OCI-LY1 (cell line): Measurements from ENCODE around the gene GSK3A.

ENCODE experiments used
- H2AFZ ChIP-seq: fragments of 200-600 bp; sonication (generic), shearing (Covaris generic); 2 replicates; pipeline ENCODE4 v1.6.0; 2014; ENCODE audit warnings: antibody characterized with exemption, mild to moderate bottlenecking, low read length
- H3F3A ChIP-seq: fragments of 200-600 bp; sonication (generic), shearing (Covaris generic); 2 replicates; pipeline ENCODE4 v1.6.0; 2014; ENCODE audit warnings: mild to moderate bottlenecking, antibody characterized with exemption, low read length, moderate library complexity; ENCODE audit not compliant: insufficient read depth
- H3K27ac ChIP-seq: fragments of 200-600 bp; sonication (generic); 2 replicates; pipeline ENCODE4 v1.5.1; 2014; ENCODE audit warnings: low read length, mixed run types, mild to moderate bottlenecking, low read depth; ENCODE audit not compliant: poor library complexity, severe bottlenecking
- H3K27me3 ChIP-seq: fragments of 200-600 bp; sonication (generic); 2 replicates; pipeline ENCODE4 v1.6.0; 2014; ENCODE audit warnings: antibody characterized with exemption, mild to moderate bottlenecking, low read length, moderate library complexity; ENCODE audit not compliant: insufficient read depth
- H3K36me3 ChIP-seq: fragments of 200-600 bp; sonication (generic); 2 replicates; pipeline ENCODE4 v1.6.1; 2014; ENCODE audit warnings: mild to moderate bottlenecking, antibody characterized with exemption, low read length, moderate library complexity, mixed read lengths; ENCODE audit not compliant: insufficient read depth
- H3K4me1 ChIP-seq: fragments of 200-600 bp; sonication (generic); 2 replicates; pipeline ENCODE4 v1.5.1; 2014; ENCODE audit warnings: mild to moderate bottlenecking, low read length, moderate library complexity; ENCODE audit not compliant: insufficient read depth, severe bottlenecking
- H3K4me2 ChIP-seq: fragments of 200-600 bp; sonication (generic), shearing (Covaris generic); 2 replicates; pipeline ENCODE4 v1.6.1; 2014; ENCODE audit warnings: low read length
- H3K4me3 ChIP-seq: fragments of 200-600 bp; sonication (generic); 2 replicates; pipeline ENCODE4 v1.5.1; 2014; ENCODE audit warnings: low read length, low read depth, mild to moderate bottlenecking, mixed read lengths; ENCODE audit not compliant: poor library complexity, severe bottlenecking
- H3K79me2 ChIP-seq: fragments of 200-600 bp; shearing (Covaris generic); 2 replicates; pipeline ENCODE4 v1.6.1; 2016; ENCODE audit warnings: mixed run types, low read length, mixed read lengths; ENCODE audit not compliant: insufficient read depth
- H3K9ac ChIP-seq: fragments of 200-600 bp; sonication (generic), shearing (Covaris generic); 2 replicates; pipeline ENCODE4 v1.6.1; 2014; ENCODE audit warnings: mild to moderate bottlenecking, low read length, mixed read lengths
- H3K9me2 ChIP-seq: fragments of 200-600 bp; sonication (generic), shearing (Covaris generic); 2 replicates; pipeline ENCODE4 v1.6.1; 2014; ENCODE audit warnings: low read depth, mild to moderate bottlenecking, low read length, mixed read lengths
- H3K9me3 ChIP-seq: fragments of 200-600 bp; shearing (Covaris generic); 2 replicates; pipeline ENCODE4 v1.6.1; 2014; ENCODE audit warnings: low read length, mixed read lengths
- H4K20me1 ChIP-seq: fragments of 200-600 bp; sonication (generic), shearing (Covaris generic); 2 replicates; pipeline ENCODE4 v1.6.0; 2016; ENCODE audit warnings: mild to moderate bottlenecking, low read length; ENCODE audit not compliant: insufficient read depth
- EZH2 ChIP-seq: fragments of 200-600 bp; sonication (generic), shearing (Covaris generic); IDR thresholded peaks from 2 replicates; pipeline ENCODE4 v1.8.0; 2017; ENCODE audit warnings: borderline replicate concordance, mixed run types, mild to moderate bottlenecking, antibody characterized with exemption, low read length, moderate library complexity, mixed read lengths
- TF ChIP-seq, protein P1 (sequence below): fragments of 200-600 bp; sonication (generic), shearing (Covaris generic); IDR thresholded peaks from 2 replicates; pipeline ENCODE4 v1.5.1; 2017; ENCODE audit warnings: mild to moderate bottlenecking, antibody characterized with exemption, low read length, moderate library complexity, mixed read lengths

GSK3A gene

DNA sequence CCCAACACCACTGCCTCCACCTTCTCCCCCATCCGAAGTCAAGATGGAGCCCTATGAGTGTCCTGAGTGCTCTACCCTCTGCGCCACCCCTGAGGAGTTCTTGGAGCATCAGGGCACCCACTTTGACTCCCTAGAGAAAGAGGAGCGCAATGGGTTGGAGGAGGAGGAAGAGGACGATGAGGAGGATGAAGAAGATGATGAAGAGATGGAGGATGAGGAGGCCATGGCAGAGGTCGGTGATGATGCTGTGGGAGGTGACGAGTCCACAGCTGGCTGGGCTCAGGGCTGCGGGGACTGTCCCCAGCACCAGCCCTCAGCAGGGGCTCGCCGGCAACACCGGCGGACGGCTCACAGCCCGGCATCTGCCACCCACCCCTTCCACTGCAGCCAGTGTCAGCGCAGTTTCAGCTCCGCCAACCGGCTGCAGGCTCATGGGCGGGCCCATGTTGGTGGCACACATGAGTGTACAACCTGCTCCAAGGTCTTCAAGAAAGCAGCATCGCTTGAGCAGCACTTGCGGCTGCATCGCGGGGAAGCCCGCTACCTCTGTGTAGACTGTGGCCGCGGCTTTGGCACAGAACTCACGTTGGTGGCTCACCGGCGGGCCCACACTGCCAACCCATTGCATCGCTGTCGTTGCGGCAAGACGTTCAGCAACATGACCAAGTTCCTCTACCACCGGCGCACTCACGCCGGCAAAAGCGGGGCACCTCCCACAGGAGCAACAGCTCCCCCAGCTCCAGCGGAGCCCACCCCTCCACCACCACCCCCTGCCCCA, 17.3 kb downstream of the GSK3A start:
- H3K36me3 ChIP-seq = peaks cover 60% of the 10 kb centered on the region
- peaks cover 17% of the 10 kb centered on the region for H3K79me2 ChIP-seq
- H3K9me2 ChIP-seq = no peaks in the 10 kb centered on the region
- H2AFZ ChIP-seq = no peak overlapping the region
- H3K9me3 ChIP-seq = no peaks in the 10 kb centered on the region
- H3K4me3 ChIP-seq = no peak overlapping the region
- H3K9ac ChIP-seq = no peak overlapping the region
- H3K27me3 ChIP-seq = no peaks in the 10 kb centered on the region
- H3K4me1 ChIP-seq = peaks cover 18% of the 10 kb centered on the region
- TF ChIP-seq, protein P1, sequence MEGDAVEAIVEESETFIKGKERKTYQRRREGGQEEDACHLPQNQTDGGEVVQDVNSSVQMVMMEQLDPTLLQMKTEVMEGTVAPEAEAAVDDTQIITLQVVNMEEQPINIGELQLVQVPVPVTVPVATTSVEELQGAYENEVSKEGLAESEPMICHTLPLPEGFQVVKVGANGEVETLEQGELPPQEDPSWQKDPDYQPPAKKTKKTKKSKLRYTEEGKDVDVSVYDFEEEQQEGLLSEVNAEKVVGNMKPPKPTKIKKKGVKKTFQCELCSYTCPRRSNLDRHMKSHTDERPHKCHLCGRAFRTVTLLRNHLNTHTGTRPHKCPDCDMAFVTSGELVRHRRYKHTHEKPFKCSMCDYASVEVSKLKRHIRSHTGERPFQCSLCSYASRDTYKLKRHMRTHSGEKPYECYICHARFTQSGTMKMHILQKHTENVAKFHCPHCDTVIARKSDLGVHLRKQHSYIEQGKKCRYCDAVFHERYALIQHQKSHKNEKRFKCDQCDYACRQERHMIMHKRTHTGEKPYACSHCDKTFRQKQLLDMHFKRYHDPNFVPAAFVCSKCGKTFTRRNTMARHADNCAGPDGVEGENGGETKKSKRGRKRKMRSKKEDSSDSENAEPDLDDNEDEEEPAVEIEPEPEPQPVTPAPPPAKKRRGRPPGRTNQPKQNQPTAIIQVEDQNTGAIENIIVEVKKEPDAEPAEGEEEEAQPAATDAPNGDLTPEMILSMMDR = no peak
- no peak for TF ChIP-seq EZH2
- no peaks in the 10 kb centered on the region for H4K20me1 ChIP-seq
- H3K27ac ChIP-seq = no peak overlapping the region
- H3K4me2 ChIP-seq = no peak overlapping the region
- no peaks in the 10 kb centered on the region for H3F3A ChIP-seq

- Histone ChIP-seq H3K36me3 (peaks cover 22% of the 10 kb centered on the region), H3K9me2 (no peaks in the 10 kb centered on the region), H4K20me1 (no peaks in the 10 kb centered on the region), H3K4me3 (peak overlapping the region; percentile 85), H3K9me3 (no peaks in the 10 kb centered on the region), H2AFZ (no peak overlapping the region), H3K9ac (peak overlapping the region; percentile 86), H3K4me2 (peak overlapping the region; percentile 99), H3K27ac (peak overlapping the region; percentile 9), H3F3A (no peaks in the 10 kb centered on the region), H3K27me3 (no peaks in the 10 kb centered on the region), H3K79me2 (peaks cover 25% of the 10 kb centered on the region), H3K4me1 (peaks cover 35% of the 10 kb centered on the region)
- TF ChIP-seq, protein P1 = no peak
- TF ChIP-seq EZH2 = no peak
These were observed 21.7 kb downstream of the GSK3A start for GRCh38 chr19:42220751-42221097.

DNA sequence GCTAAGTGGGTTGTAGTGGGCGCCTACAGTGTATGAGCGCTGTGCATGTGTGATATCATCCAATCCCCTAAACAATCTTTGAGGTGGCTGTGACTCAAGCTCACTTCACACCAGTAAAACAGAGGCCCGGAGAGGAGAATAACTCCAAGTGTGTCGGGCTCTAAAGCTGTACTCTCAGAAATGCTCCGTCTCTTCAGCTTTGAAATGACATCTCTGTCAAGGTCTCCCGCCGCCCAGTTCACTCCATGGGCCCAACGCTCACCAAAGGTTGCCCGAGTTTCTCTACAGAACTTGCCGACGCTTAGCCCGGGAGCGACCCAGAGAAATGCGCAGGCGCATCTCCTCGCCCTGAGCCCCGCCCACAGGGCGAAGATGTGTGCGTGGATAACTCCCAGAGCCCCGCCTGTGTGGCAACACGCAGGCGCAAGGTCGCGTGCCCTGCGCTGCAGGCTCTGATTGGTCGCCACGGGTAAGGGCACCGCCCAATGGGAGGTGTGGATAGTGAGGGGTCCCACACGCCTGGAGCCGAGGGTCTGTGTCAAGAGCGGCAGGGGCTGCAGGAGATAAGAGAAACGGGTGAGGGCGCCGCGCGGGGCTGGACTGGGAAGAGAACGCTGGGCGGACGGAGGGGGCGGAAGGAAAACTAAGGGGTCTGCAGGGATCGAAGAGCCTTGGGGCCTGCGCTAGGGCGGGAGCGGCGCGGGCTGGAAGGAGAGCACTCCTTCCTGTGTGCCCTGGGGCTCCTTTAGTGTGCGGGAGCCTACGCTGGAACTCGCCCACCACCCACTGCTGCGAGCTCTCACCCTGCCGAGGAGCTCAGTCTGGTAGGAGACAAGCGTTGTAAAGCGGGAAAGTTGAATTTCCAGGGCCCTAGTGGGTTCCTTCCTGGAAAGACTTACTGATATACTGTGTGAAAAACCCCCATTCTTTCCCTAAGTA, 22.3 kb downstream of the GSK3A start, which contains the start of gene ZNF526:
ZNF526 (plus strand) TSS at position 501 of the 939 bp plus-strand sequence. CDS start 4,092 bp downstream, outside the sequence.
- no peaks in the 10 kb centered on the region for H3F3A ChIP-seq
- peak within 1 kb of the TSS; percentile 86 for H3K9ac ChIP-seq
- H3K27me3 ChIP-seq = no peaks in the 10 kb centered on the region
- H3K36me3 ChIP-seq = peaks cover 18% of the 10 kb centered on the region
- no peaks in the 10 kb centered on the region for H3K9me3 ChIP-seq
- H3K79me2 ChIP-seq = peaks cover 31% of the 10 kb centered on the region
- peaks cover 41% of the 10 kb centered on the region for H3K4me1 ChIP-seq
- H3K27ac ChIP-seq = peak within 1 kb of the TSS; percentile 73
- TF ChIP-seq EZH2 = no peak
- TF ChIP-seq, protein P1 = no peak
- no peak within 1 kb of the TSS for H2AFZ ChIP-seq
- peak within 1 kb of the TSS; percentile 85 for H3K4me3 ChIP-seq
- H3K9me2 ChIP-seq = no peaks in the 10 kb centered on the region
- peak within 1 kb of the TSS; percentile 99 for H3K4me2 ChIP-seq
- H4K20me1 ChIP-seq = no peaks in the 10 kb centered on the region
